Psoas muscle (tissue), 8 donors: ENCODE measurements around the gene LGALS7B. TPM values are rescaled to one million over a fixed set of nuclear protein-coding genes. Genes with fewer than 3 reads are reported as not detected.
"Not testable (repeated sequence)": the region's sequence is repeated elsewhere in the genome, so short reads cannot be mapped to it uniquely, and the experiment has no call there.

Source experiments
- ATAC-seq, 4 donors: fragments of 200-7000 bp; cut with Tn5 transposase; one replicate each; pipeline ENCODE4 v1.9.1; 2020; ENCODE audit warnings: moderate library complexity in 3 of 4, mild to moderate bottlenecking in 2 of 4
- DNase-seq, 2 donors: peaks; one replicate each; pipeline ENCODE4 v3.0.0-alpha.2; 2020
- H3K27ac ChIP-seq: fragments of 200-600 bp; one replicate; pipeline ENCODE4 v1.8.0; 2022
- H3K27me3 ChIP-seq, 3 donors: fragments of 200-600 bp in 1 of 3; one replicate each; pipeline versions ENCODE4 v1.6.1 to v1.8.0; 2013 to 2022; ENCODE audit warnings: low read length in 2 of 3, mild to moderate bottlenecking in 2 of 3, moderate library complexity in 1 of 3; ENCODE audit not compliant: insufficient read depth in 3 of 3
- H3K36me3 ChIP-seq, 2 donors: fragments of 200-600 bp in 1 of 2; one replicate each; pipeline versions ENCODE4 v1.6.1 to v1.8.0; 2013 to 2022; ENCODE audit warnings: low read depth in 1 of 2, mild to moderate bottlenecking in 1 of 2, moderate library complexity in 1 of 2; ENCODE audit not compliant: insufficient read depth in 1 of 2
- H3K4me1 ChIP-seq: fragments of 200-600 bp; one replicate; pipeline ENCODE4 v1.8.0; 2022
- H3K4me3 ChIP-seq: fragments of 200-600 bp; one replicate; pipeline ENCODE4 v1.8.0; 2022; ENCODE audit warnings: mild to moderate bottlenecking
- H3K9me3 ChIP-seq: fragments of 200-600 bp; one replicate; pipeline ENCODE4 v1.8.0; 2022
- WGBS, 3 donors: extraction: QIAGEN DNeasy Blood & Tissue Kit; methylation state at CpG; one replicate each; pipeline versions ENCODE4 v1.1.6 to v1.1.7; 2013; 5-methylcytosine and 5-hydroxymethylcytosine counted together
- intact Hi-C, 2 donors: fragments of 100-400 bp; cut with DNase I; formaldehyde crosslinking; loops; one replicate each; pipeline versions ENCODE4 v1.11.0 to v1.14.2; 2022
- polyA plus RNA-seq, 3 donors: library from polyadenylated mRNA; stranded (reverse); fragments of 200-250 nt; gene quantifications; one replicate each; pipeline ENCODE4 v1.2.3, GENCODE V29; 2013
- total RNA-seq, 4 donors: library from RNA; stranded (reverse); fragmentation: NEBNext Ultra II Directional in 2 of 4; extraction: Animal tissue kit (Norgen Biotek cat#: 25700) in 2 of 4; gene quantifications; one replicate each; pipeline versions ENCODE4 v1.2.1 to v1.2.4, GENCODE V29; 2021 to 2023
- TF ChIP-seq, protein P1 (sequence below): fragments of 200-600 bp; IDR thresholded peaks from one replicate; pipeline ENCODE4 v1.8.0; 2022; ENCODE audit warnings: antibody characterized with exemption
- donor health status: healthy with polysubstance abuse.
- donor health status: DM: no; HTN: no; CAD: no; lungs with moderate emphysema.
- donor health status: Bipolar disorder and iron deficiency.
- donor health status: healthy.
- donor health status: DM: yes; HTN: yes; CAD: no.
- donor health status: DM: no; HTN: no; CAD: no.
- donor health status: DM: no; HTN: no; CAD: no.
- donor health status: DM: yes; HTN: yes; CAD: no.

LGALS7B gene
- total and polyA plus RNA-seq, 7 donors: 0.91 TPM; not detected in 6

- peaks cover 17% of the 10 kb centered on the region for H3K4me1 ChIP-seq
- H3K27ac ChIP-seq: no peak overlapping the region
- DNase-seq (no peak), ATAC-seq (no peak)
- TF ChIP-seq, protein P1, sequence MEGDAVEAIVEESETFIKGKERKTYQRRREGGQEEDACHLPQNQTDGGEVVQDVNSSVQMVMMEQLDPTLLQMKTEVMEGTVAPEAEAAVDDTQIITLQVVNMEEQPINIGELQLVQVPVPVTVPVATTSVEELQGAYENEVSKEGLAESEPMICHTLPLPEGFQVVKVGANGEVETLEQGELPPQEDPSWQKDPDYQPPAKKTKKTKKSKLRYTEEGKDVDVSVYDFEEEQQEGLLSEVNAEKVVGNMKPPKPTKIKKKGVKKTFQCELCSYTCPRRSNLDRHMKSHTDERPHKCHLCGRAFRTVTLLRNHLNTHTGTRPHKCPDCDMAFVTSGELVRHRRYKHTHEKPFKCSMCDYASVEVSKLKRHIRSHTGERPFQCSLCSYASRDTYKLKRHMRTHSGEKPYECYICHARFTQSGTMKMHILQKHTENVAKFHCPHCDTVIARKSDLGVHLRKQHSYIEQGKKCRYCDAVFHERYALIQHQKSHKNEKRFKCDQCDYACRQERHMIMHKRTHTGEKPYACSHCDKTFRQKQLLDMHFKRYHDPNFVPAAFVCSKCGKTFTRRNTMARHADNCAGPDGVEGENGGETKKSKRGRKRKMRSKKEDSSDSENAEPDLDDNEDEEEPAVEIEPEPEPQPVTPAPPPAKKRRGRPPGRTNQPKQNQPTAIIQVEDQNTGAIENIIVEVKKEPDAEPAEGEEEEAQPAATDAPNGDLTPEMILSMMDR: no peak
- peaks cover 0 to 46% of the 10 kb centered on the region in 2 donors for H3K36me3 ChIP-seq
- intact Hi-C loops: loop anchor here in 1 of 2 donors (5.0 kb wide), 1 partner anchor 35 kb away; no protein-coding TSS in a partner anchor
- H3K27me3 ChIP-seq: no peaks in the 10 kb centered on the region
- no peak overlapping the region for H3K4me3 ChIP-seq
- H3K9me3 ChIP-seq: no peaks in the 10 kb centered on the region
- 91 to 93% (median 93%) methylated on average over 15 of the region's 15 CpGs for WGBS, 3 donors
Measured at GRCh38 chr19:38817081-38817480, 28.1 kb downstream of the LGALS7B start.

DNA sequence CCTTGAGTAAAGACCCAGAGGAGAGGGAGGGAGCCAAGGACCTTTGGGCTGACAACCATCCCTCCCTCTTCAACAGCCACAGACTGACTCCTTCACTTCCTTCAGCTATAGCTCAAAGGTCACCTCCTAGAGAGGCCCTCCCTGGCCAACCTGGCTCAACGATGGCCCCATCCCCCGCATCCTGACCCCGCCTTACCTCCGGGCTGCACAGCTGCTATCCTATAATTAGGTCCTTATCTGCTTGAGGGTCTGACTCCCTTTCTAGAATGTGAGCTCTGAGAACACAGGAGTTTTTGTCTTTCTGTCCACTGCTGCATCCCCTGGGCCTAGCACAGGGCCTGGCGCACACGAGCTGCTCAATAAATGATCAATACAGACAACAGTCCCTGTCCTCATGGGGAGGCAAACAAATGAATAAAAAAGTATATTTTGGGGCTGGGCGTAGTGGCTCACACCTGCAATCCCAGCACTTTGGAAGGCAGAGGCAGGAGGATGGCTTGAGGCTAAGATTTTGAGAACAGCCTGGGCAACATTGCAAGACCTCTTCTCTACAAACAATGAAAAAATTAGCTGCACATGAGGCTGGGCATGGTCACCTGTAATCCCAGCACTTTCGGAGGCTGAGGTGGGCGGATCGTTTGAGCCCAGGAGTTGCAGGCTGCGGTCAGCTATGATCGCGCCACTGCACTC is 30.4 kb downstream of the LGALS7B start:
- H3K27me3 ChIP-seq: no peaks in the 10 kb centered on the region
- H3K9me3 ChIP-seq: no peaks in the 10 kb centered on the region
- ATAC-seq: peak; percentile 61 to 83 (median 78)
- peak overlapping the region; percentile 60 for H3K27ac ChIP-seq
- 59 to 73% (median 66%) methylated on average over 13 of the region's 13 CpGs for WGBS, 3 donors
- intact Hi-C loops: loop anchor here in 1 of 2 donors (5.0 kb wide), 1 partner anchor 37 kb away; no protein-coding TSS in a partner anchor
- TF ChIP-seq, protein P1: no peak
- peaks cover 17% of the 10 kb centered on the region for H3K4me1 ChIP-seq
- H3K36me3 ChIP-seq: peaks cover 4 to 62% of the 10 kb centered on the region in 2 donors
- peak in 1 of 2 donors; percentile 54 for DNase-seq
- no peak overlapping the region for H3K4me3 ChIP-seq

DNA sequence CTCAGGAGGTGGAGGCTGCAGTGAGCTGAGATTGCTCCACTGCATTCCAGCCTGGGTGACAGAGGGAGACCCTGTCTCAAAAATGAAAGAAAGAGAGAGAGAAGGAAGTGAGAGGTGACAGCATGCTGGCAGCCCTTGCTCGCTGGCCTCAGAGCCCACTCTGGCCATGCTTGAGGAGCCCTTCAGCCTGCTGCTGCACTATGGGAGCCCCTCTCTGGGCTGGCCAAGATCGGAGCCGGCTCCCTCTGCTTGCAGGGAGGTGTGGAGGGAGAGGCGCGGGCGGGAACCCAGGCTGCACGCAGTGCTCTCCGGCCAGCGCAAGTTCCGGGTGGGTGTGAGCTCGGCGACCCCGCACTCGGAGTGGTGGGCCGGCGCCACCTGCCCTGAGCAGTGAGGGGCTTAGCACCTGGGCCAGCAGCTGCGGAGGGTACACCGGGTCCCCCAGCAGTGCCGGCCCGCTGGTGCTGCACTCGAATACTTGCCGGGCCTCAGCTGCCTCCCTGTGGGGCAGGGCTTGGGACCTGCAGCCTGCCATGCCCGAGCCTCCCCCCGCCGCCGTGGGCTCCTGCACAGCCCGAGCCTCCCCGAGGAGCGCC is 32.3 kb downstream of the LGALS7B start:
- Histone ChIP-seq H3K36me3 (peaks cover 4 to 55% of the 10 kb centered on the region in 2 donors), H3K27ac (peak overlapping the region; percentile 60), H3K4me1 (peaks cover 25% of the 10 kb centered on the region)
- H3K27me3 ChIP-seq, DNase-seq, H3K9me3 ChIP-seq, H3K4me3 ChIP-seq, intact Hi-C loops: not testable (repeated sequence)
- 95 to 97% (median 96%) methylated on average over 27 to 29 of the region's 29 CpGs for WGBS, 3 donors
- peak in 1 of 4 donors; percentile 17 for ATAC-seq

DNA sequence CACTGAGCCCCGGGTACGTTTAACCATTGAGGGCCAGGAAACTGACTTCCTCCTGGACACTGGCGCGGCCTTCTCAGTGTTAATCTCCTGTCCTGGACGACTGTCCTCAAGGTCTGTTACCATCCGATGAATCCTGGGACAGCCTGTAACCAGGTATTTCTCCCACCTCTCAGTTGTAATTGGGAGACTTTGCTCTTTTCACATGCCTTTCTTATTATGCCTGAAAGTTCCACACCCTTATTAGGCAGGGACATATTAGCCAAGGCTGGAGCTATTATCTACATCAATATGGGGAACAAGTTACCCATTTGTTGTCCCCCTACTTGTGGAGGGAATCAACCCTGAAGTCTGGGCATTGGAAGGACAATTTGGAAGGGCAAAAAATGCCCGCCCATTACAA is 36.9 kb downstream of the LGALS7B start:
- H3K9me3 ChIP-seq, H3K27me3 ChIP-seq, intact Hi-C loops, DNase-seq, ATAC-seq: not testable (repeated sequence)
- peak overlapping the region; percentile 55 for H3K27ac ChIP-seq
- peak overlapping the region; percentile 12 for H3K4me3 ChIP-seq
- H3K4me1 ChIP-seq: peaks cover 30% of the 10 kb centered on the region
- peaks cover 4 to 70% of the 10 kb centered on the region in 2 donors for H3K36me3 ChIP-seq
- WGBS, 3 donors: 56 to 62% (median 56%) methylated on average over 7 of the region's 7 CpGs

GRCh38 chr19:38826856-38827551 is 38.0 kb downstream of the LGALS7B start:
- H3K36me3 ChIP-seq: peaks cover 4 to 66% of the 10 kb centered on the region in 2 donors
- peak overlapping the region; percentile 55 for H3K27ac ChIP-seq
- no peak for ATAC-seq
- peaks cover 32% of the 10 kb centered on the region for H3K4me1 ChIP-seq
- DNase-seq: no peak
- H3K9me3 ChIP-seq: no peaks in the 10 kb centered on the region
- H3K4me3 ChIP-seq: no peak overlapping the region
- H3K27me3 ChIP-seq: no peaks in the 10 kb centered on the region
- TF ChIP-seq, protein P1: no peak
- intact Hi-C loops: no loop called here
- WGBS, 3 donors: 44 to 55% (median 54%) methylated on average over 6 of the region's 6 CpGs

- WGBS, 3 donors: 92 to 96% (median 93%) methylated on average over 7 of the region's 7 CpGs
Measured at GRCh38 chr19:38829203-38829602, 40.2 kb downstream of the LGALS7B start.

More at GRCh38 chr19:38829203-38829602, 40.2 kb downstream of the LGALS7B start:
- peak overlapping the region; percentile 18 for H3K27ac ChIP-seq
- H3K9me3 ChIP-seq, H3K27me3 ChIP-seq, H3K4me3 ChIP-seq, DNase-seq, intact Hi-C loops, ATAC-seq: not testable (repeated sequence)
- peaks cover 0 to 50% of the 10 kb centered on the region in 2 donors for H3K36me3 ChIP-seq
- peaks cover 39% of the 10 kb centered on the region for H3K4me1 ChIP-seq
